ENCODE measurements around the gene TBC1D1. TPM values are rescaled to one million over a fixed set of nuclear protein-coding genes. Genes with fewer than 3 reads are reported as not detected.

The TBC1D1 gene
- total RNA-seq, 1 donor from 2014 or later: 54.5 TPM

- no peaks in the 10 kb centered on the region for H3K4me1 ChIP-seq (ENCODE audit: insufficient read depth, low read length)
- H3K27me3 ChIP-seq (ENCODE audit: insufficient read depth, low read length): no peaks in the 10 kb centered on the region
- H2AFZ ChIP-seq (ENCODE audit: low read depth, low read length): no peak overlapping the region
- H3K36me3 ChIP-seq (ENCODE audit: insufficient read depth, low read length): no peaks in the 10 kb centered on the region
- H3K79me2 ChIP-seq (ENCODE audit: insufficient read depth, low read length): no peaks in the 10 kb centered on the region
- H3K4me2 ChIP-seq (ENCODE audit: low read length): no peak overlapping the region
- Mint-ChIP-seq H3K36me3 (ENCODE audit: low read depth, unreplicated experiment) (peaks cover 3% of the 10 kb centered on the region), H3K9me3 (ENCODE audit: unreplicated experiment) (peaks cover 4% of the 10 kb centered on the region), H3K27me3 (ENCODE audit: low read depth, unreplicated experiment) (no peaks in the 10 kb centered on the region), H3K4me3 (ENCODE audit: unreplicated experiment) (no peak overlapping the region), H3K4me1 (ENCODE audit: low read depth, unreplicated experiment) (peaks cover 5% of the 10 kb centered on the region), H3K27ac (ENCODE audit: unreplicated experiment) (no peak overlapping the region)
- no peak overlapping the region for H3K9ac ChIP-seq (ENCODE audit: low read length)
- H3K27ac ChIP-seq (ENCODE audit: low read depth, low read length): no peak overlapping the region
- FAIRE-seq: no peak
- no peak overlapping the region for H3K4me3 ChIP-seq (ENCODE audit: insufficient read depth, low read depth, low read length)
- DNase-seq (ENCODE audit: low read depth): no peak
- TF ChIP-seq EZH2 (IDR thresholded peaks at IDR 0.05; ENCODE audit: insufficient read depth, low read length) (no peak), CTCF (IDR thresholded peaks at IDR 0.05; ENCODE audit: insufficient read depth, low read depth, low read length) (no peak)
- no peaks in the 10 kb centered on the region for H3K9me3 ChIP-seq (ENCODE audit: insufficient read depth, low read depth, low read length)
- H4K20me1 ChIP-seq (ENCODE audit: insufficient read depth, low read length): no peaks in the 10 kb centered on the region
Observed at GRCh38 chr4:37968747-37969146, 77.9 kb downstream of the TBC1D1 start.

- no peak overlapping the region for H3K4me2 ChIP-seq (ENCODE audit: low read length)
- H3K9ac ChIP-seq (ENCODE audit: low read length): no peak overlapping the region
- H3K27ac ChIP-seq (ENCODE audit: low read depth, low read length): no peak overlapping the region
- no peaks in the 10 kb centered on the region for H3K4me1 ChIP-seq (ENCODE audit: insufficient read depth, low read length)
- no peaks in the 10 kb centered on the region for H4K20me1 ChIP-seq (ENCODE audit: insufficient read depth, low read length)
- H3K4me3 ChIP-seq (ENCODE audit: insufficient read depth, low read depth, low read length): no peak overlapping the region
- H3K9me3 ChIP-seq (ENCODE audit: insufficient read depth, low read depth, low read length): no peaks in the 10 kb centered on the region
- Mint-ChIP-seq H3K4me3 (ENCODE audit: unreplicated experiment) (no peak overlapping the region), H3K36me3 (ENCODE audit: low read depth, unreplicated experiment) (peaks cover 3% of the 10 kb centered on the region), H3K27ac (ENCODE audit: unreplicated experiment) (no peak overlapping the region), H3K4me1 (ENCODE audit: low read depth, unreplicated experiment) (peaks cover 5% of the 10 kb centered on the region), H3K27me3 (ENCODE audit: low read depth, unreplicated experiment) (no peaks in the 10 kb centered on the region), H3K9me3 (ENCODE audit: unreplicated experiment) (peaks cover 4% of the 10 kb centered on the region)
- peak; percentile 66 for DNase-seq (ENCODE audit: low read depth)
- H3K36me3 ChIP-seq (ENCODE audit: insufficient read depth, low read length): no peaks in the 10 kb centered on the region
- FAIRE-seq: no peak
- TF ChIP-seq CTCF (IDR thresholded peaks at IDR 0.05; ENCODE audit: insufficient read depth, low read depth, low read length) (peak; percentile 41), EZH2 (IDR thresholded peaks at IDR 0.05; ENCODE audit: insufficient read depth, low read length) (no peak)
- H2AFZ ChIP-seq (ENCODE audit: low read depth, low read length): no peak overlapping the region
- H3K27me3 ChIP-seq (ENCODE audit: insufficient read depth, low read length): no peaks in the 10 kb centered on the region
- no peaks in the 10 kb centered on the region for H3K79me2 ChIP-seq (ENCODE audit: insufficient read depth, low read length)
Observed at GRCh38 chr4:37970702-37971101, 79.8 kb downstream of the TBC1D1 start.

DNA sequence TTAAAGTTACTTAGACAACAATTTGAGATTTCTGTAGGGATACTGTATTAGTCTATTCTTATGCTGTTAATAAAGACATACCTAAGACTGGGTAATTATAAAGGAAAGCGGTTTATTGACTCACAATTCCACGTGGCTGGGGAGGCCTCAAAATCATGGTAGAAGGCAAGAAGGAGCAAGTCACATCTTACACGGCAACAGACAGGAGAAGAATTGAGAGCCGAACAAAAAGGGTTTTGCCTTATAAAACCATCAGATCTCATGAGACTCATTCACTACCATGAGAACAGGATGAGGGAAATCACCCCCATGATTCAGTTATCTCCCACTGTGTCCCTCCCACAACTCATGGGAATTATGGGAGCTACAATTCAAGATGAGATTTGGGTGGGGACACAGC is 80.3 kb downstream of the TBC1D1 start:
- no peak for FAIRE-seq
- no peak overlapping the region for H3K27ac ChIP-seq (ENCODE audit: low read depth, low read length)
- no peak overlapping the region for H3K27ac Mint-ChIP-seq (ENCODE audit: unreplicated experiment)
- no peak for TF ChIP-seq CTCF (IDR thresholded peaks at IDR 0.05; ENCODE audit: insufficient read depth, low read depth, low read length)
- TF ChIP-seq EZH2 (IDR thresholded peaks at IDR 0.05; ENCODE audit: insufficient read depth, low read length): no peak
- no peaks in the 10 kb centered on the region for H3K36me3 ChIP-seq (ENCODE audit: insufficient read depth, low read length)
- peaks cover 3% of the 10 kb centered on the region for H3K36me3 Mint-ChIP-seq (ENCODE audit: low read depth, unreplicated experiment)
- H3K4me2 ChIP-seq (ENCODE audit: low read length): no peak overlapping the region
- no peaks in the 10 kb centered on the region for H3K4me1 ChIP-seq (ENCODE audit: insufficient read depth, low read length)
- H3K9ac ChIP-seq (ENCODE audit: low read length): no peak overlapping the region
- no peaks in the 10 kb centered on the region for H3K9me3 ChIP-seq (ENCODE audit: insufficient read depth, low read depth, low read length)
- no peak for DNase-seq (ENCODE audit: low read depth)
- no peak overlapping the region for H3K4me3 ChIP-seq (ENCODE audit: insufficient read depth, low read depth, low read length)
- H3K4me3 Mint-ChIP-seq (ENCODE audit: unreplicated experiment): no peak overlapping the region
- H3K79me2 ChIP-seq (ENCODE audit: insufficient read depth, low read length): no peaks in the 10 kb centered on the region
- no peaks in the 10 kb centered on the region for H3K27me3 Mint-ChIP-seq (ENCODE audit: low read depth, unreplicated experiment)
- H3K9me3 Mint-ChIP-seq (ENCODE audit: unreplicated experiment): peaks cover 4% of the 10 kb centered on the region
- H2AFZ ChIP-seq (ENCODE audit: low read depth, low read length): no peak overlapping the region
- no peaks in the 10 kb centered on the region for H4K20me1 ChIP-seq (ENCODE audit: insufficient read depth, low read length)
- no peaks in the 10 kb centered on the region for H3K27me3 ChIP-seq (ENCODE audit: insufficient read depth, low read length)
- peaks cover 2% of the 10 kb centered on the region for H3K4me1 Mint-ChIP-seq (ENCODE audit: low read depth, unreplicated experiment)

Measured in astrocyte (in vitro differentiated cells and primary cell).